LNCaP clone FGC (cell line): ENCODE measurements around the gene BZW1.

Experiments used
- DNase-seq: peaks from one replicate; pipeline ENCODE4 v3.0.0-alpha.2; 2011; ENCODE audit warnings: low read depth
- H3K4me3 ChIP-seq: 2 replicates; pipeline ENCODE4 v1.5.1; 2011; ENCODE audit warnings: mild to moderate bottlenecking, low read depth, low read length, control low read depth
- CTCF ChIP-seq: IDR thresholded peaks from 2 replicates; pipeline ENCODE4 v1.5.1; 2012; ENCODE audit warnings: mild to moderate bottlenecking; ENCODE audit not compliant: control insufficient read depth, insufficient read depth; ENCODE audit errors: extremely low read depth

The BZW1 gene

DNA sequence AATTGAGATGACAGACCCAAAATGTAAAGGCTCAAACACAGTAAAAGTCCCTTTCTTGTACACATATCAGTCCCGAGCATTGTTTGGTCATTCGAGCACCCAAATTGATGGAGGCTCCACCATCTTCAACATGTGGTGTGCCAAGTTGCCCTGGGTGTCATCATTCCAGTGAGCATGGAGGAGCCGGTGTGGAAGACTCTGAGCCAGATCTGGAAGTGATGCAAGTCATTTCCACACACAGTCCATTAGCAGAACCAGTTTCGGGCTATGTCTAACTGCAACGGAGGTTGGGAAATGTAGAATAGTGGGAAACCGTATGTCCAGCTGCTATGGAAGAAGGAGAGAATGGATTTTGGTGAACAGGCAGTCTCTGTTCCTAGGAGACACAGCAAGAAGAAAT is 40.9 kb upstream of the BZW1 start:
- DNase-seq: no peak
- H3K4me3 ChIP-seq: no peak overlapping the region
- no peak for TF ChIP-seq CTCF

DNA sequence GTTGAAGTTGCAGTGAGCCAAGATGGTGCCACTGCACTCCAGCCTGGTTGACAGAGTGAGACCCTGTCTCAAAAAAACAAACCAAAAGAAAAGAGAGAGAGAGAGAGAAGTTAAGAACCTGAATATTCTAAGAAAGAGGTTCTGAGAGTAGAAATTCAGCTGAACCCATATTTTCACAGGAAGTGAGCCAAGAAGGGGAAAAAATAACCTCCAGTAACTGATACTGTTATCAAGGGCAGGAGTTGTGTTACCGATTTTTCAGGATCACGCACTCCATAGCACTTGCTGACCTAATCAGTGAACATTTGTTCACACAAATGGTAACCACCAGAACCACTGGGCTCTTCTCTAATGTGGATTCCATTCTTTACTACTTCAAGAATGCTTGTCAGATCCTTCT is 39.1 kb upstream of the BZW1 start:
- no peak overlapping the region for H3K4me3 ChIP-seq

DNA sequence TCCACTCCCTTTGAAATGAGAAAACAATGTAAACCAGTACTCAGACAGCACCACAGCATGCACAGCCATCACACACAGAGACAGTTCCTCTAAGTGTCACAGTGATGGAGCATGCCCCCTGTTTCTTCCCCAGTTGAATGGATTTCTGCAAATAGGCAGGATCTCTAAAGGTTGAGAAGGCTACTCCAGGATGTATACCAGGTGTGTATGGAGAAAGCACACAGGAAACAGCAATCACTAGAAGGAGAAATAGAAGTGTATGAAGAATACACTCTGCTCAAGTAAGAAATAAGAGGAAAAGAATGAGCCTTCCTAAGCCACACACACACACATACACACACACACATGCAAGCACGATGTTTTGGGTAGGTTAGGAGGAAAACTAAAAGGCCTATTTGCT is 38.6 kb upstream of the BZW1 start:
- TF ChIP-seq CTCF: no peak
- DNase-seq: no peak
- H3K4me3 ChIP-seq: no peak overlapping the region

More for the DNA sequence above, 39.1 kb upstream of the BZW1 start:
- DNase-seq: no peak
- TF ChIP-seq CTCF: no peak

- TF ChIP-seq CTCF: no peak
- no peak overlapping the region for H3K4me3 ChIP-seq
- no peak for DNase-seq
Measured at GRCh38 chr2:200774920-200775319, 36.8 kb upstream of the BZW1 start.

DNA sequence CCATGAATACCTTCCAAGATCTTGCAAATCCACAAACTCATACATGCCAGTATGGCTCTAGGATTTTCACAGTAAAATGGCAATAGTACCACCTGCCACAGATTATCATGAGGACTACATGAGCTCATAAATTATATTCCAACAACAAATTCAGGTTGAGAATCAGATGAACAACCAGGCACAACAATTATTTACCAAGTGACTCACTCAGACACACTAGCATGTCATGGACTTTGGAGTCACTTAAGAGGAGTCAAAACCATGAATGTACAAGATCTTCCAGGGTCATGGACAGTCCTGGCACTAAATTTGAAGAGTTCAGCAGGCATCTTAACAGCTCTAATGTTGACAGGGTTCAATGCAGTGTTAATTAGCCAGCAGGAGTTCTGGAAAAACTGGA is 34.4 kb upstream of the BZW1 start:
- TF ChIP-seq CTCF: no peak
- H3K4me3 ChIP-seq: no peak overlapping the region
- DNase-seq: no peak

- no peak for TF ChIP-seq CTCF
- no peak overlapping the region for H3K4me3 ChIP-seq
- no peak for DNase-seq
Measured at GRCh38 chr2:200778038-200778437, 33.7 kb upstream of the BZW1 start.

DNA sequence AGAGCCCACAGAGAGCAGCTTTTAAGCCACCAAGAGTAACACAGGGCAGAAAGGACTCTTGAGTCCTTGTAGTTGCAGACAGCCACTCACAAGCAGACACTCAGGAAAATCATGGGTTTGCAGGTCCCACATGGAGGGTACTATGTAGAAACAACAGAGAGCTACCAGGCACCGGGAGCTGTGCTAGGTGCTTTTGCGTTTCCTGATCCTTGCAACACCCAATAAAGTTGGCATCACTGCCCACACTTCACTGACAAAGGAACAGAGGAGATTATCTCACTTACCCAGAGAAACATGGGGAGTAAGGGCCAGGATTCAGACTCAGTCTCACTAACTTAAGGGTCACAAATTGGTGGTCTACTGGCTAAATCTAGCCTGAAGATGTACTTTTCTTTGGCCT is 32.5 kb upstream of the BZW1 start:
- DNase-seq: no peak
- TF ChIP-seq CTCF: no peak

More for the DNA sequence above, 32.5 kb upstream of the BZW1 start:
- no peak overlapping the region for H3K4me3 ChIP-seq
